Measurements from ENCODE around the gene CDH1.
"Not testable (repeated sequence)": the region's sequence is repeated elsewhere in the genome, so short reads cannot be mapped to it uniquely, and the experiment has no call there.

CDH1 gene

DNA sequence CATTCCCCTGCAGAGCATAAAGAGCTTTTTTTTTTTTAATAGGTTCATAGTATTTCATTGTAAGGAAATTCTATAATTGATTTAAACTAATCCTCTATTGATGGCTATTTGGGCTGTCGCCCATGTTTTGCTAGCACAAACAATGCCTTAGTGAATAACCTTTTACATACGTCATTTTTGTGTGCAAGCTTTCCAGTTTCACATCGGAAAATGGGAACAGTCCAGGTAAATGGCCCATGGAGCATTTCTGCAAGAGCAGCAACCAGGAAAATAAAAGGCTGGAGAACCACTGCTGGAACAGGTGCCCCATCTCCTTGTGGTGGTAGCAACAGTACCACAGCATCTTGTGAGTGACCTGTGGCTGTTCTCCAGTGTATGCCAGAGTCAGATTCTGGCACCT is 48.6 kb downstream of the CDH1 start:
- no peak for TF ChIP-seq CTCF (IDR thresholded peaks at IDR 0.05; ENCODE audit: insufficient read depth, low read length, poor library complexity, severe bottlenecking)
- DNase-seq (ENCODE audit: extremely low read depth, insufficient read length), result no peak
- H3K4me3 ChIP-seq (replicated peaks; ENCODE audit: low read depth, low read length), result no peak overlapping the region
- no peaks in the 10 kb centered on the region for H3K36me3 ChIP-seq (ENCODE audit: control insufficient read depth, insufficient read depth, low read length)
- H3K27me3 ChIP-seq (replicated peaks; ENCODE audit: control insufficient read depth, insufficient read depth, low read length), result no peaks in the 10 kb centered on the region

- DNase-seq (ENCODE audit: extremely low read depth, insufficient read length), result no peak
- Histone ChIP-seq H3K36me3 (ENCODE audit: control insufficient read depth, insufficient read depth, low read length) (no peaks in the 10 kb centered on the region), H3K27me3 (replicated peaks; ENCODE audit: control insufficient read depth, insufficient read depth, low read length) (no peaks in the 10 kb centered on the region), H3K4me3 (replicated peaks; ENCODE audit: low read depth, low read length) (no peak overlapping the region)
- TF ChIP-seq CTCF (IDR thresholded peaks at IDR 0.05; ENCODE audit: insufficient read depth, low read length, poor library complexity, severe bottlenecking), result no peak
Observed at GRCh38 chr16:68786685-68787418, 49.8 kb downstream of the CDH1 start.

DNA sequence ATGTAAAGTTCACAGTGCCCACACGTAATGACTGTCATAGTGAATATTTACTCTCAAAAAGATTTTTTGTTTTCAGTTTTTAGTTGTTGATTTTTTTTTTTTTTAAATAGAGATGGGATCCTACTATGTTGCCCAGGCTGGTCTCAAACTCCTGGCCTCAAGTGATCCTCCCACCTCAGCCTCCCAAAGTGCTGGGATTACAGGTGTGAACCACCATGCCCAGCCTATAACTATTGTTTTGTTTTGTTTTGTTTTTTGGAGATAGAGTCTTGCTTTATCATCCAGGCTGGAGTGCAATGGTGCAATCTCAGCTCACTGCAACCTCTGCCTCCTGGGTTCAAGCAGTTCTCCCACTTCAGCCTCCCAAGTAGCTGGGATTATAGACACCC is 50.3 kb downstream of the CDH1 start:
- not testable (repeated sequence) for H3K36me3 ChIP-seq (ENCODE audit: control insufficient read depth, insufficient read depth, low read length); H3K4me3 ChIP-seq (replicated peaks; ENCODE audit: low read depth, low read length); H3K27me3 ChIP-seq (replicated peaks; ENCODE audit: control insufficient read depth, insufficient read depth, low read length); DNase-seq (ENCODE audit: extremely low read depth, insufficient read length)

DNA sequence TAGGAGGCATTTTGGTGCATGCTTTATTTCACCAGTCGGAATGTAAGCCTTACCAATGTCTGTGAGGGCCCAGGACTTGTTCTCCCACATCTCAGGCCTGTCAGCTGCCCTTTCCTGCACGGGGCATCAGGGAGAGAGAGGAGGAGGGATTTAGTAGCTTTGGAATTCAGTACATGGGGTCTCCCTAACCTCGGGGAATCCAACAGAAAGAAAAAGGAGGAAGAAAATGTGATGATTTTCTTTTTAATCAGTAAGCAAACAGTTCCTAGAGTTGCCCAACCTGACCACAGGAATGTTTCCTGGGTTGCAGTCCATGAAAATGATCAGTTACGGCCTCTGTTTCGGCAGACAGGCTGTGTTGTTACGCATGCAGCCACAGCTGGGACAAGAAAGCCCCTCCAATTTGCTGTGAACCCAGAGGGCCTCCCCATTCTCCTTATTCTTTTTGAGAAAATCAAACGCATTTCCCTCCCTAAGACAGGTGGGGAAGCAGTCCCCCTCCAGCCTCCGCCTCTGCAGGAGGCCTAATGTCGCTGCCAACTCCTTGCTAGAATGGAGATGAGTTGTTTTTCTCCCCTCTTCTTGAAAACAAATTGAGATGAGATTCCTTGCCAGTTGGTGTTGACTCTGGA is 53.2 kb downstream of the CDH1 start:
- no peak for DNase-seq (ENCODE audit: extremely low read depth, insufficient read length)
- no peak for TF ChIP-seq CTCF (IDR thresholded peaks at IDR 0.05; ENCODE audit: insufficient read depth, low read length, poor library complexity, severe bottlenecking)
- H3K36me3 ChIP-seq (ENCODE audit: control insufficient read depth, insufficient read depth, low read length), result no peaks in the 10 kb centered on the region
- H3K27me3 ChIP-seq (replicated peaks; ENCODE audit: control insufficient read depth, insufficient read depth, low read length), result no peaks in the 10 kb centered on the region
- no peak overlapping the region for H3K4me3 ChIP-seq (replicated peaks; ENCODE audit: low read depth, low read length)

DNA sequence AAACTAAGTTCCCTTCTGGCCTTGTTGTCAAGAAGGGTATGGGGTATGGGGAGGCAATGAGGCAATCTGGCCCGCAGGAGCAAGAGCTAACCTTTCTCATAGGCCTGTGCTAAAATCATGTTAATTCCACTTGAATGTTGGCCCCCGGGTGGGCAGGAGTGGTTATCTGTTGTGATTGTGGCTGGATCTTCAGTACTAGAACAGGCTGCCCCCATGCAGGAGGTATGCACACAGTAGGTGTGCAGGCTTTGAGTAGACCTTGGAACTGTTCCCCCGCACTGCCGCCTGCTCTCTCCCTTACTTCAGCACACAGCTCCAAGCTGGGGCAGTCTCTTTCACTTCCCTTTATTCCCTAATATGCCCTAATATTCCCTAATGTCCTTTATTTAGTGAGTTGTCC is 53.9 kb downstream of the CDH1 start:
- Histone ChIP-seq H3K27me3 (replicated peaks; ENCODE audit: control insufficient read depth, insufficient read depth, low read length) (no peaks in the 10 kb centered on the region), H3K4me3 (replicated peaks; ENCODE audit: low read depth, low read length) (no peak overlapping the region), H3K36me3 (ENCODE audit: control insufficient read depth, insufficient read depth, low read length) (no peaks in the 10 kb centered on the region)
- no peak for DNase-seq (ENCODE audit: extremely low read depth, insufficient read length)
- no peak for TF ChIP-seq CTCF (IDR thresholded peaks at IDR 0.05; ENCODE audit: insufficient read depth, low read length, poor library complexity, severe bottlenecking)

GRCh38 chr16:68792465-68793324 is 55.6 kb downstream of the CDH1 start:
- no peak for DNase-seq (ENCODE audit: extremely low read depth, insufficient read length)
- Histone ChIP-seq H3K27me3 (replicated peaks; ENCODE audit: control insufficient read depth, insufficient read depth, low read length) (no peaks in the 10 kb centered on the region), H3K4me3 (replicated peaks; ENCODE audit: low read depth, low read length) (no peak overlapping the region), H3K36me3 (ENCODE audit: control insufficient read depth, insufficient read depth, low read length) (no peaks in the 10 kb centered on the region)
- no peak for TF ChIP-seq CTCF (IDR thresholded peaks at IDR 0.05; ENCODE audit: insufficient read depth, low read length, poor library complexity, severe bottlenecking)
